Esophagus squamous epithelium (tissue), 4 donors: ENCODE data around the gene CGNL1.

ENCODE experiments used
- POLR2A ChIP-seq, 4 donors: fragments of 450-650 bp; IDR thresholded peaks; one replicate each; pipeline ENCODE4 v1.6.1; 2017; ENCODE audit warnings: antibody characterized with exemption in 4 of 4, mild to moderate bottlenecking in 4 of 4, moderate library complexity in 3 of 4
- TF ChIP-seq, protein P1 (sequence below), 6 experiments: fragments of 450-650 bp in 4 of 6; fragments of 200-600 bp in 2 of 6; sonication (generic) in 2 of 6; IDR thresholded peaks; one replicate each; pipeline ENCODE4 v1.5.1; 2016 to 2019; ENCODE audit warnings: antibody characterized with exemption in 6 of 6, mild to moderate bottlenecking in 4 of 6, moderate library complexity in 4 of 6

GRCh38 chr15:57389991-57390390, 13.7 kb downstream of the CGNL1 start:
- TF ChIP-seq POLR2A (IDR thresholded peaks at IDR 0.05) = no peak
- TF ChIP-seq, protein P1, sequence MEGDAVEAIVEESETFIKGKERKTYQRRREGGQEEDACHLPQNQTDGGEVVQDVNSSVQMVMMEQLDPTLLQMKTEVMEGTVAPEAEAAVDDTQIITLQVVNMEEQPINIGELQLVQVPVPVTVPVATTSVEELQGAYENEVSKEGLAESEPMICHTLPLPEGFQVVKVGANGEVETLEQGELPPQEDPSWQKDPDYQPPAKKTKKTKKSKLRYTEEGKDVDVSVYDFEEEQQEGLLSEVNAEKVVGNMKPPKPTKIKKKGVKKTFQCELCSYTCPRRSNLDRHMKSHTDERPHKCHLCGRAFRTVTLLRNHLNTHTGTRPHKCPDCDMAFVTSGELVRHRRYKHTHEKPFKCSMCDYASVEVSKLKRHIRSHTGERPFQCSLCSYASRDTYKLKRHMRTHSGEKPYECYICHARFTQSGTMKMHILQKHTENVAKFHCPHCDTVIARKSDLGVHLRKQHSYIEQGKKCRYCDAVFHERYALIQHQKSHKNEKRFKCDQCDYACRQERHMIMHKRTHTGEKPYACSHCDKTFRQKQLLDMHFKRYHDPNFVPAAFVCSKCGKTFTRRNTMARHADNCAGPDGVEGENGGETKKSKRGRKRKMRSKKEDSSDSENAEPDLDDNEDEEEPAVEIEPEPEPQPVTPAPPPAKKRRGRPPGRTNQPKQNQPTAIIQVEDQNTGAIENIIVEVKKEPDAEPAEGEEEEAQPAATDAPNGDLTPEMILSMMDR (IDR thresholded peaks at IDR 0.05) = no peak
